ENCODE results near the gene SNHG17. TPM values are rescaled to one million over a fixed set of nuclear protein-coding genes. Genes with fewer than 3 reads are reported as not detected.

Gene SNHG17
- total and polyA plus RNA-seq, 2 of the 4 experiments (the other 2 are of a cell fraction): 5.4 to 38.2 TPM

GRCh38 chr20:38418509-38419204 is 16.5 kb downstream of the SNHG17 start:
- dilution Hi-C loops (cut with HindIII; ENCODE audit: low sequenced_read_pairs, unreplicated experiment): no loop called here
- H3K27ac ChIP-seq (ENCODE audit: insufficient read depth, low read length): no peak overlapping the region
- H3K23ac ChIP-seq (ENCODE audit: low read depth, low read length): no peak overlapping the region
- H3K36me3 ChIP-seq (ENCODE audit: control insufficient read depth, insufficient read depth, low read length): peaks cover 51% of the 10 kb centered on the region
- H2BK5ac ChIP-seq (ENCODE audit: low read depth, low read length, poor library complexity, severe bottlenecking): no peak overlapping the region
- in situ Hi-C loops (cut with MboI; ENCODE audit: low sequenced_read_pairs): loop anchor here (10.0 kb wide), 1 partner anchor 364 kb away; no protein-coding TSS in a partner anchor
- ChIA-PET CTCF (interaction anchor here (0.6 to 1.3 kb wide), 2 partner anchors 17 to 97 kb away, joined by 3 to 4 read pairs; partner anchors contain the start of gene SNHG17), POLR2A (ENCODE audit: unreplicated experiment) (no interaction called here)
- no peaks in the 10 kb centered on the region for H3K9me3 ChIP-seq (ENCODE audit: control insufficient read depth, insufficient read depth, low read length)
- intact Hi-C loops (cut with micrococcal nuclease): no loop called here
- no peak overlapping the region for H2BK120ac ChIP-seq (ENCODE audit: low read depth, low read length)
- BruUV-seq (replicated peaks): no TSS peak
- ATAC-seq (ENCODE audit: low read depth): peak; percentile 74
- H3K4ac ChIP-seq (ENCODE audit: low read depth, low read length): no peak overlapping the region
- TF ChIP-seq USF2 (IDR thresholded peaks at IDR 0.05; ENCODE audit: low read depth, low read length) (no peak), RAD21 (IDR thresholded peaks at IDR 0.05; ENCODE audit: low read length) (no peak), NFE2L2 (IDR thresholded peaks at IDR 0.05; ENCODE audit: low read depth, low read length) (no peak), FOS (IDR thresholded peaks at IDR 0.05; ENCODE audit: low read depth, low read length) (no peak), MAFK (IDR thresholded peaks at IDR 0.05; ENCODE audit: low read depth, low read length) (no peak), RFX5 (IDR thresholded peaks at IDR 0.05; ENCODE audit: low read depth, low read length) (no peak), RCOR1 (IDR thresholded peaks at IDR 0.05; ENCODE audit: insufficient replicate concordance, low read length) (no peak), CTCF (conservative IDR thresholded peaks at IDR 0.05; ENCODE audit: low read depth, low read length) (no peak), MAZ (IDR thresholded peaks at IDR 0.05; ENCODE audit: borderline replicate concordance, low read depth, low read length) (no peak), POLR2A (IDR thresholded peaks at IDR 0.05; ENCODE audit: low read depth, low read length) (no peak)
- H2AFZ ChIP-seq (replicated peaks; ENCODE audit: low read length, poor library complexity): no peak overlapping the region
- H3K14ac ChIP-seq (replicated peaks; ENCODE audit: low read depth, low read length): no peak overlapping the region
- no peak overlapping the region for H2AK5ac ChIP-seq (ENCODE audit: low read depth, low read length)
- H3K79me1 ChIP-seq (ENCODE audit: low read depth in 1 of 2, low read length in 2 of 2): peaks cover 12 to 40% of the 10 kb centered on the region in 2 experiments
- H3K56ac ChIP-seq (ENCODE audit: extremely low read depth, insufficient read depth, low read length): no peak overlapping the region
- no peak overlapping the region for H3K18ac ChIP-seq (ENCODE audit: low read depth, low read length)
- H2BK15ac ChIP-seq (ENCODE audit: low read depth, low read length): no peak overlapping the region
- H2BK20ac ChIP-seq (ENCODE audit: low read depth, low read length): no peak overlapping the region
- H3K4me2 ChIP-seq (ENCODE audit: low read depth, low read length): no peak overlapping the region
- WGBS, 2 experiments (ENCODE audit: extremely low coverage in 2 of 2, insufficient read length in 1 of 2): 80% methylated on average over 2 of the region's 4 CpGs; no CpG with 5 or more reads in 1 of the 2 experiments
- DNase-seq: peak; percentile 40
- no peak overlapping the region for H4K5ac ChIP-seq (ENCODE audit: low read depth, low read length)
- H3K4me3 ChIP-seq (ENCODE audit: insufficient read depth, low read depth, low read length): no peak overlapping the region
- peaks cover 42% of the 10 kb centered on the region for H4K20me1 ChIP-seq (ENCODE audit: insufficient read depth, low read length)
- no peaks in the 10 kb centered on the region; the same call in 1 of the 2 replicates for H3K9me1 ChIP-seq (ENCODE audit: insufficient read depth, low read length)
- H3K27me3 ChIP-seq (ENCODE audit: control insufficient read depth, insufficient read depth, low read length): no peaks in the 10 kb centered on the region
- no peak overlapping the region for H4K91ac ChIP-seq (ENCODE audit: insufficient read depth, low read depth, low read length)
- H2AK9ac ChIP-seq (replicated peaks; ENCODE audit: low read depth, low read length, poor library complexity): peak overlapping the region; percentile 47
- no peak overlapping the region for H3K9ac ChIP-seq (ENCODE audit: low read depth, low read length)
- H4K8ac ChIP-seq (ENCODE audit: low read depth in 2 of 2, low read length in 2 of 2): no peak overlapping the region
- H3K4me1 ChIP-seq (ENCODE audit: control insufficient read depth, insufficient read depth, low read length): no peaks in the 10 kb centered on the region; the same call in 1 of the 2 replicates
